Left cardiac atrium (tissue), 4 donors: ENCODE data around the gene NRCAM. TPM values are rescaled to one million over a fixed set of nuclear protein-coding genes. Genes with fewer than 3 reads are reported as not detected.
"Not testable (repeated sequence)": the region's sequence is repeated elsewhere in the genome, so short reads cannot be mapped to it uniquely, and the experiment has no call there.

Source experiments
- ATAC-seq, 2 donors: fragments of 200-7000 bp; cut with Tn5 transposase; one replicate each; pipeline ENCODE4 v1.9.1; 2020; ENCODE audit warnings: mild to moderate bottlenecking in 2 of 2, moderate library complexity in 2 of 2
- DNase-seq: peaks from one replicate; pipeline ENCODE4 v3.0.0-alpha.2; 2020
- intact Hi-C, 2 donors: fragments of 100-400 bp; cut with DNase I; formaldehyde crosslinking; loops; one replicate each; pipeline versions ENCODE4 v1.14.1 to v1.15.1; 2022 to 2023
- total RNA-seq, 2 donors: library from RNA; stranded (reverse); fragmentation: NEBNext Ultra II Directional; extraction: Animal tissue kit (Norgen Biotek cat#: 25700); gene quantifications; one replicate each; pipeline ENCODE4 v1.2.1, GENCODE V29; 2021
- donor health status: DM: no; HTN: yes; CAD: no.
- donor health status: DM: no; HTN: yes; CAD: no; lungs with severe emphysema.
- donor health status: DM: yes; HTN: yes; CAD: no.
- donor health status: Dilated cardiomyopathy.

The NRCAM gene
- total RNA-seq, 2 donors from 2014 or later: 0.47 to 3.4 TPM

- intact Hi-C loops: no loop called here
- ATAC-seq: no peak
- peak; percentile 28 for DNase-seq
Observed at GRCh38 chr7:108294595-108294994, 161.6 kb downstream of the NRCAM start.

DNA sequence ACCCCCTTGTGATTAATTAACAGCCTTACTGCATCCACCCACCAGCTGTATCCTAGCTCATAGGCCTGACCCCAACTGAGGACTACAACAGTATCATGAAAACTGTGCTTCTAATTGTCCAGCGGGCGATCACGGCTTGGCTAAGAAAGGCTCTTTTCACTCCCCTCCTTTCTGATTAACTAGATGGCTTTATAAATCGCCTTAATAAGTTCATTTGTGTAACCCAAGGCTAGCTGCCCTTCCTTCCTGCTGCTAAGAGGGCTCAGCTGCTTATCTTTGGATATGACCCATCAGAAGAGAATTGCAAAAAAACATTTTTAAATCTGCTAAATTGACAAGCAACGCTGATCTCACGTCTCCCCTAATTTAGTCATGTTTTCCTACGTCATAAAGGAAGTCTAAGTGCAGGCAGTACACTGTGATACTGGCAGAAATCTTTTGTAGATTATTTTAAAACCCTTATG, 163.1 kb downstream of the NRCAM start:
- peak in 1 of 2 donors; percentile 42 for ATAC-seq
- no peak for DNase-seq
- intact Hi-C loops: no loop called here

DNA sequence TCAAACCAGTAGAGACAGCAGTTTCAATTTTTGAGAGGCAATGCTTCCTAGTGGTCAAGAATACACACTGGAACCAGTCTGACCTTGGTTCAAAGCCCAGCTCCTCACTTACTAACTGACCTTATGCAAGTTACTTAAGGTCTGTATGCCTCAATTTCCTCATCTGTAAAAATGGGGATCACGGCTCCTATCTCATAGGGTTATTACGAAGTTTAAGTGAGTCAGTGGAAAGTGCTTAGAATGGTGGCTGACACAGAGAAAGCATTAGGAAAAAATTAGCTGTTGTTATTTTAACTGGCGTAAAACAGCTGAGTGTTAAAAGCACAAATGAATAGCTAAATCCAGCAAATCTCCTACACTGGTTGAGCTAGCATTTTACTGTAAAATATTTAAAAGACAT, 163.7 kb downstream of the NRCAM start:
- intact Hi-C loops: no loop called here
- DNase-seq: no peak
- peak in 1 of 2 donors; percentile 46 for ATAC-seq

DNA sequence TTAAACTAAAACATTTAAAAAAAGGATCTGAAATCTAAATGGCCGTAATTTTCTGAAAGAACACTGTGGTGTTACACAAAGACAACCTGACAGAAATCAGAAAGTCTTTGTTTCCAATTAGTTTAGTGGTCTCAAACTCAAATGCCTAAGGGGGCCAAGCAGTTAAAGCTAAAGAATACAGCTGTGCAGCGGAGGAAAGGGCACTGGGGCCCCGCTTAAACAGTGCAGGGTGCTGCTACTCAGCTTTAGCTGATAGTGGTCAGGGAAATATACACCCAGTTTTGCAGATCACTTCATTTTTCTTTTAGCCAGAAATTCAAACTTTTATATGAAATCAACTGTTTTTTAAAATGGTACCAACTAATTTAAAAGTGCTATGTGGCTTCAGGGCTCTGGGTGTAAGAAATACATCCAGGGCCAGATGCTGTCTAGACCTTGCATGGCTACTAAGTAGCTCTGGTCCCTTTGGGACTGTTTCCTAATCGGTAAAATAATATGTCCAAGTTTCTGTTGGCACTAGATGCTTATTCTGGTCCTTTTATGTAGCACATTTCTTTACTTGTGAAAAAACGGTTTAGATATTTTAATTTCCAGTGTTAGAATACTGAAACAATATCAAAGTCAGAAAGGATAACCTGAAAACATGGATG, 164.3 kb downstream of the NRCAM start:
- peak; percentile 70 to 91 for ATAC-seq
- intact Hi-C loops: no loop called here
- DNase-seq: no peak

DNA sequence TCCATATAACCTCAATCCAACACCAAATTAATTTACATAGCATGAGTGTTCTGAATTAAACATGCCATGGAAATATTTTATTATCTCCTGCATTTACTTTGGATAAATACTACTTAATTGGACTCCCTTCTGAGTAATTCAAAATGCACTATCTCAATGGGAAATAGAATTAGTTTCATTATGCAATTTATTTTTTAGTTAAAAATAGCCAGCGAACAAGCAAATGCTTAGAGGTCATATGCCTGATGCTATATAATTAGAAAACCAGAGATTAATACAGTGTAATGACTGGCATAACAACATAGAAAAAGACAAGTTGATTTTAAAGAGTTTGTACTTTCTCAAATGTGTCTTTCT, 165.1 kb downstream of the NRCAM start:
- ATAC-seq: no peak
- DNase-seq: no peak
- intact Hi-C loops: no loop called here

DNA sequence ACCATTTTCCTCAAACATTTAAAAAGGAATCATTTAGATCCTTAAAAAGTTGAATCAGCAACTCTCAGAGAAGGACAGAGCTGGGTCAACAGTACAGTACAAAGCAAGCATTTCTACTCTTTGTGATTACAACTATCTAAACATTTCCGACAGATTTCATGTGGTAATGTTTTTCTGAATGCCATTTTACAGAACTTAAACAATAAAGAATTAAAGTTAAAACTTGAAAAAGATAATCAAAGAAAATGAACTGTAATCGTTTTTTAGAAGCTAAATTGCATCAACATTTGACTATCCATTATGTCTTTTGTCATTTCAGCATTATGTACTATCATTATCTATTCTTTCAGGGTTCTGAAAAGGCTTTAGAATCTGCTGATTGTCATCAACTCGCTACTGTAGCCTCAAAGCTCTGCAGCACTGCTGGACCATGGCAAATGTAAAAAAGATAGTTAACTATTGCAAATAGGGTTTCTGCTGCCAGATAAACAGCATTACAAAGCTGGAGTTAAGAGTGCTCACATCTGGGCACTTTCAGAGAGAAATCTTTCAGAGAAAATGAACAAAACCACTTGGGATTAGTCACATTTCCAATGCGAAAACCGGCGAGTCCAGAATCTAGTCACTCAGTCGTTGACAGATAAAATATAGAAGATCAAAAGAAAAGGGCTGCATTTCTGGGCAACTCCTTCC, 165.6 kb downstream of the NRCAM start:
- ATAC-seq (peak in 1 of 2 donors; percentile 9), DNase-seq (no peak)
- intact Hi-C loops: no loop called here

GRCh38 chr7:108289852-108290251, 166.4 kb downstream of the NRCAM start:
- DNase-seq (no peak), ATAC-seq (no peak)
- intact Hi-C loops: no loop called here

- intact Hi-C loops: no loop called here
- DNase-seq (no peak), ATAC-seq (no peak)
Observed at GRCh38 chr7:108287857-108288256, 168.4 kb downstream of the NRCAM start.

GRCh38 chr7:108286290-108286904, 169.8 kb downstream of the NRCAM start:
- no peak for DNase-seq
- intact Hi-C loops: no loop called here
- ATAC-seq: no peak

DNA sequence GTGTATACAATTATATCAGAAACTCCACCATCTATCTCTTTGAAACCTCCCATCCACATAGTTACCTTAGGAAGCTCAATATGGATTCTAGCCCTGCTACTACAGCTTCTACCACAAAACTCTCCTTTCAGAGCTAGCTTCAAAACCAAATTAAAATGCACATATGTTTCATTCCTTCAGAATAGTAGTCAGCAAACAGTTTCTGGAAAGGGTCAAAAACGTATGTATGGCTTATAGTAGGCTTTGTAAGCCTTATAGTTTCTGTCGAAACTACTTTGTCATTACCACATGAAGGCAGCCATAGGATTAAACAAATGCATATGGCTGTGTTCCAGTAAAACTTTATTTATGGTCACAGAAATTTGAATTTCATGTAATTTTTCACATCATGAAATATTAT, 170.5 kb downstream of the NRCAM start:
- DNase-seq (no peak), ATAC-seq (no peak)
- intact Hi-C loops: no loop called here

DNA sequence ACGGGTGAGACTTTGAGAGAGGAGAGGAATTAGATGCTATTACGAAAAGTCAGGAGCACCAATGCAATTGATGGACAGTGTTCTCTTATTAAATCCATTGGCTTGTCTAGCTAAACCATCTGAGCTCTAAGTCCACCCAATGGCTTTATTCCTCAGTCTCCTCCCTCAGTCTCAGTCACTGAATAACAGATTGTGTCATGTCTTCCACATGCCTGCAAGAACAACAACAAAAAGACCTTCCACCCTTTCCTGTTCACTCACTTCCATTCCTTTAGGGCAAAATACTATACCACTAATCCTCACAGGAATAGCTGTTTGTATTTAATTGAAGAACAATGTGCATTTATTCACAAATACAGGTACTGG, 171.2 kb downstream of the NRCAM start:
- intact Hi-C loops: no loop called here
- no peak for ATAC-seq

DNA sequence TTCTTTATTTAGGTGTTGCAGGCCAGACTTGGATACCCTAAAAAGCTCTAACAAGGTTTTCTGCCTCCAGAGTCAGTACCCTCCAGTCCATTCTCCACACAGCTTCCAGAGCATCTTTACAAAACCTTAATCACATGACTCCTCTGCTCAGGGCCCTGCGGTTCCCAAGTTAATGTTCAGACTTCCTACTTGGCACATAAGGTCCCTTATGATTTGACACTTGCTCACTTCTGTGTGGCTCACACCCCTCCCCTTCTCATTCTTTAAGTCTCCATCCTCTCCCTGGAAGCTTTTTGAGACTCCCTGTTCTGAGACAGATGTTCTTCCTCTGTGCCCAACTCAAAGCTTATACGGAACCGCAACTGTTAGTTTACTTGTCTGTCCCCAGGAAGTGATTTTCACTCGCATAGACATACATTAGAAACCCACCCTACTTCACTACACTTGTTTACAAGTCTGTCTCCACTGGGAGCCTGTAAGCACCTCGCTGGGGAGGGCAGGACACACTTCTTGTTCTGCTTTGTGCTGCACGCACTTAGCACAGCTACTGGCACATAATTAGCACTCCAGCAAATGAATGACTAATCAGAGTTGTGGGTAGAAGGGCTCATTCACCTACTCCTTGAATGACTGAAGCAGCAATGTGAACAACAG, 171.8 kb downstream of the NRCAM start:
- intact Hi-C loops: no loop called here
- DNase-seq: no peak
- no peak for ATAC-seq

More for the DNA sequence above, 171.2 kb downstream of the NRCAM start:
- no peak for DNase-seq

- DNase-seq (no peak), ATAC-seq (no peak)
- intact Hi-C loops: no loop called here
Observed at GRCh38 chr7:108283252-108283651, 173.0 kb downstream of the NRCAM start.

DNA sequence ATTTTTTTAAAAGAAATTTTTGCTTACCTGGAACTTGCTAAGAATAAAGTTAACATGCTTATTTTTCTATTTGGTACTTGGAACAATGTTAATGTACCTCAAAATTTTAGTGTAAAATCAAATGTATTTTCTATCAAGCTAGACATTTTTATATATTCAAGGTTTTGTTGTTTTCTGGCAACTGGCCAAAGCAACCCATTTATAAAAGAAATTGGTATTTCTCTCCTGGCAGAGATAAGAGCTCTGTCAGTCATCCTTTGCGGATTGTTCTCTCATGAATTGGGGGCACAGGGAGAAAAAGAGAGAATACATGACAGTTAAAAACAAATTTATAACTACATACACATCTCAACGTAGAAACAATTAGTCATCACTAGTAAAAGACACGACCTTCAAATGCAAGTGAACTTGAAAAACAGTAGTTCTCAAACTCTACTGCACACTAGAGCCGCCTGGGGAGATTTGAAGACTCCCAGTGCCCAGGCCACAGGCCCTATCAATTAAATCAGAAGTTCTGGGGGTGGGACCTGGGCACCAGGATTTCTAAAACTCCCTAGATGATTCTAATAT, 173.7 kb downstream of the NRCAM start:
- intact Hi-C loops: no loop called here
- DNase-seq (no peak), ATAC-seq (no peak)

DNA sequence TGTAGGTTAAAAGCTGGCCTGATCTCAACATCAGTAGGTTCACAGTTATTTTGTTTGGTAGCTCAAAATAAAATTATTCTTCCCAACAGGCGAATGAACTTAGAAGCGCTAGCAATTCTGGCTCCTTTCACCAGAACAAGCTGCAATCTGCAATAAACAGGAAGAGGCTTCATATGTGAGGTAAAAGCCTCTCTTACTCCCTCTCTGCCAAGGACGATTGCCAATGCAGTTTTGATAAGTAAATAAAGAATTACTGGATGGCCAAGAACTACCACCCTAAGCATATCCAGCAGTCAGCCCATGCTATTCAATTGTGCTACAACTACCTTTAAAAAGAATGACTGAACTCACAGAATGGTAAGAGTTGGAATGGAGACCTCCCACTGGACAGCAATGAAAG, 176.1 kb downstream of the NRCAM start:
- DNase-seq: no peak
- intact Hi-C loops: no loop called here
- no peak for ATAC-seq

- intact Hi-C loops: no loop called here
- DNase-seq (no peak), ATAC-seq (no peak)
Observed at GRCh38 chr7:108278776-108279175, 177.5 kb downstream of the NRCAM start.

GRCh38 chr7:108278281-108278680, 178.0 kb downstream of the NRCAM start:
- intact Hi-C loops: no loop called here
- DNase-seq (no peak), ATAC-seq (no peak)

- DNase-seq, ATAC-seq, intact Hi-C loops: not testable (repeated sequence)
Observed at GRCh38 chr7:108274447-108274846, 181.8 kb downstream of the NRCAM start.

GRCh38 chr7:108272891-108273290, 183.3 kb downstream of the NRCAM start:
- ATAC-seq, intact Hi-C loops, DNase-seq: not testable (repeated sequence)
